Gastroesophageal sphincter (tissue), 4 donors: ENCODE measurements around the gene ANKS1B. TPM values are rescaled to one million over a fixed set of nuclear protein-coding genes. Genes with fewer than 3 reads are reported as not detected.

ENCODE experiments used
- ATAC-seq: fragments of 150-250 bp; one replicate; pipeline ENCODE4 v1.9.1; 2016; ENCODE audit warnings: mild to moderate bottlenecking, moderate library complexity
- H3K27ac ChIP-seq, 4 donors: fragments of 200-600 bp; sonication (generic) in 3 of 4; 1 replicate in 3 of 4; 2 replicates in 1 of 4; pipeline ENCODE4 v1.5.1; 2016 to 2019
- H3K27me3 ChIP-seq: fragments of 200-600 bp; sonication (generic); one replicate; pipeline ENCODE4 v1.5.1; 2019
- H3K36me3 ChIP-seq, 2 donors: fragments of 200-600 bp; sonication (generic); one replicate each; pipeline ENCODE4 v1.5.1; 2019; ENCODE audit warnings: control low read depth in 1 of 2
- H3K4me1 ChIP-seq, 3 donors: fragments of 200-600 bp; sonication (generic); 1 replicate in 2 of 3; 2 replicates in 1 of 3; pipeline ENCODE4 v1.5.1; 2016 to 2019; ENCODE audit warnings: control low read depth in 2 of 3
- H3K4me3 ChIP-seq, 2 donors: fragments of 200-600 bp; sonication (generic); one replicate each; pipeline ENCODE4 v1.5.1; 2019; ENCODE audit warnings: mild to moderate bottlenecking in 1 of 2, moderate library complexity in 1 of 2
- H3K9me3 ChIP-seq, 3 donors: fragments of 200-600 bp; sonication (generic); one replicate each; pipeline ENCODE4 v1.5.1; 2017 to 2019; ENCODE audit warnings: control low read depth in 2 of 3
- CTCF ChIP-seq, 4 experiments: fragments of 200-600 bp in 2 of 4; fragments of 450-650 bp in 2 of 4; sonication (generic) in 1 of 4; IDR thresholded peaks; one replicate each; pipeline ENCODE4 v1.5.1; 2017 to 2019; ENCODE audit warnings: antibody characterized with exemption in 4 of 4, mild to moderate bottlenecking in 2 of 4, moderate library complexity in 2 of 4
- EP300 ChIP-seq: sonication (generic); formaldehyde crosslinking; IDR thresholded peaks from one replicate; pipeline ENCODE4 v1.6.1; 2017; ENCODE audit warnings: antibody characterized with exemption, mild to moderate bottlenecking
- POLR2A ChIP-seq, 2 donors: fragments of 450-650 bp; IDR thresholded peaks; one replicate each; pipeline ENCODE4 v1.6.1; 2017; ENCODE audit warnings: antibody characterized with exemption in 2 of 2, mild to moderate bottlenecking in 2 of 2, moderate library complexity in 1 of 2
- POLR2AphosphoS5 ChIP-seq: sonication (generic); formaldehyde crosslinking; IDR thresholded peaks from one replicate; pipeline ENCODE4 v1.6.1; 2017; ENCODE audit warnings: antibody characterized with exemption
- WGBS, 2 donors: methylation state at CpG; one replicate each; pipeline ENCODE4 v1.1.5; 2018; ENCODE audit warnings: low coverage in 1 of 2; 5-methylcytosine and 5-hydroxymethylcytosine counted together
- total RNA-seq, 4 donors: library from RNA; depleted of rRNA; stranded (reverse); fragments of >200 nt; gene quantifications; one replicate each; pipeline ENCODE4 v1.1.0, GENCODE V29; 2016

The ANKS1B gene
- total RNA-seq, 4 donors from 2014 or later: 9.9 to 31.1 (median 21.4) TPM

- Histone ChIP-seq H3K27ac (no peak overlapping the region), H3K27me3 (no peaks in the 10 kb centered on the region), H3K4me1 (no peaks in the 10 kb centered on the region), H3K36me3 (no peaks in the 10 kb centered on the region), H3K9me3 (no peaks in the 10 kb centered on the region), H3K4me3 (no peak overlapping the region)
- TF ChIP-seq CTCF (IDR thresholded peaks at IDR 0.05) (no peak), EP300 (no peak), POLR2A (IDR thresholded peaks at IDR 0.05) (no peak), POLR2AphosphoS5 (no peak)
- ATAC-seq: no peak
- 87 to 100% methylated on average over 2 to 3 of the region's 3 CpGs for WGBS, 2 donors
These were observed 1184.9 kb downstream of the ANKS1B start for GRCh38 chr12:98799822-98800221.

GRCh38 chr12:98799146-98799810 is 1185.5 kb downstream of the ANKS1B start:
- Histone ChIP-seq H3K9me3 (no peaks in the 10 kb centered on the region), H3K27me3 (no peaks in the 10 kb centered on the region), H3K36me3 (no peaks in the 10 kb centered on the region), H3K4me3 (no peak overlapping the region), H3K27ac (no peak overlapping the region), H3K4me1 (no peaks in the 10 kb centered on the region)
- no peak for ATAC-seq
- 71 to 73% methylated on average over 1 to 3 of the region's 3 CpGs for WGBS, 2 donors
- no peak for TF ChIP-seq EP300
- TF ChIP-seq POLR2A (IDR thresholded peaks at IDR 0.05): no peak
- TF ChIP-seq CTCF (IDR thresholded peaks at IDR 0.05): no peak
- no peak for TF ChIP-seq POLR2AphosphoS5

GRCh38 chr12:98797200-98797599 is 1187.5 kb downstream of the ANKS1B start:
- TF ChIP-seq POLR2AphosphoS5: no peak
- TF ChIP-seq CTCF (IDR thresholded peaks at IDR 0.05): no peak
- no peak for TF ChIP-seq POLR2A (IDR thresholded peaks at IDR 0.05)
- no peak for TF ChIP-seq EP300
- no peaks in the 10 kb centered on the region for H3K27me3 ChIP-seq
- H3K9me3 ChIP-seq: no peaks in the 10 kb centered on the region
- no peaks in the 10 kb centered on the region for H3K36me3 ChIP-seq
- no peaks in the 10 kb centered on the region for H3K4me1 ChIP-seq
- no peak overlapping the region for H3K27ac ChIP-seq
- H3K4me3 ChIP-seq: no peak overlapping the region
- no peak for ATAC-seq
- WGBS, 2 donors: 88 to 97% methylated on average over 4 of the region's 4 CpGs

GRCh38 chr12:98796745-98797144 is 1188.0 kb downstream of the ANKS1B start:
- Histone ChIP-seq H3K4me1 (no peaks in the 10 kb centered on the region), H3K9me3 (no peaks in the 10 kb centered on the region), H3K36me3 (no peaks in the 10 kb centered on the region), H3K4me3 (no peak overlapping the region), H3K27ac (no peak overlapping the region), H3K27me3 (no peaks in the 10 kb centered on the region)
- ATAC-seq: no peak
- WGBS, 2 donors: 77 to 94% methylated on average over 1 of the region's 1 CpG
- no peak for TF ChIP-seq POLR2AphosphoS5
- no peak for TF ChIP-seq CTCF (IDR thresholded peaks at IDR 0.05)
- no peak for TF ChIP-seq EP300
- TF ChIP-seq POLR2A (IDR thresholded peaks at IDR 0.05): no peak

GRCh38 chr12:98793121-98793520 is 1191.6 kb downstream of the ANKS1B start:
- Histone ChIP-seq H3K4me1 (no peaks in the 10 kb centered on the region), H3K27ac (no peak overlapping the region), H3K27me3 (no peaks in the 10 kb centered on the region), H3K36me3 (no peaks in the 10 kb centered on the region), H3K4me3 (no peak overlapping the region), H3K9me3 (no peaks in the 10 kb centered on the region)
- 45 to 61% methylated on average over 2 of the region's 2 CpGs for WGBS, 2 donors
- no peak for ATAC-seq
- no peak for TF ChIP-seq POLR2A (IDR thresholded peaks at IDR 0.05)
- TF ChIP-seq EP300: no peak
- TF ChIP-seq POLR2AphosphoS5: no peak
